MCF 10A (cell line): Measurements from ENCODE around the gene RPS18. TPM values are rescaled to one million over a fixed set of nuclear protein-coding genes. Genes with fewer than 3 reads are reported as not detected.

Experiments used
- BruUV-seq: library from RNA; stranded (reverse); fragments of 400-500 nt; replicated peaks from 2 replicates; lab custom pipeline; 2021; lab: Mats Ljungman, UMichigan
- CTCF ChIA-PET: fragments of 300-600 bp; sonication (Branson Sonifier 250); formaldehyde crosslinking; extraction: SDS; loops from one replicate; lab custom pipeline; 2021; ENCODE audit warnings: antibody characterized with exemption, inconsistent platforms; lab: Yijun Ruan, JAX
- POLR2A ChIA-PET: fragments of 300-600, 350-650 bp; sonication (Branson Sonifier 250); formaldehyde crosslinking; extraction: SDS; loops from one replicate; lab custom pipeline; 2020; ENCODE audit warnings: antibody characterized with exemption, inconsistent platforms; lab: Yijun Ruan, JAX
- DNase-seq: peaks from one replicate; pipeline ENCODE4 v3.0.0-alpha.2; 2018; ENCODE audit not compliant: unreplicated experiment
- H3K27ac Mint-ChIP-seq: one replicate; pipeline ENCODE4 v1.8.0; 2022; ENCODE audit warnings: mild to moderate bottlenecking, low read depth, mixed read lengths; ENCODE audit not compliant: unreplicated experiment
- H3K27me3 Mint-ChIP-seq: one replicate; pipeline ENCODE4 v1.8.0; 2022; ENCODE audit warnings: mixed read lengths; ENCODE audit not compliant: insufficient read depth, unreplicated experiment
- H3K36me3 Mint-ChIP-seq: one replicate; pipeline ENCODE4 v1.8.0; 2022; ENCODE audit warnings: mild to moderate bottlenecking, moderate library complexity, mixed read lengths; ENCODE audit not compliant: insufficient read depth, unreplicated experiment
- H3K4me1 Mint-ChIP-seq: one replicate; pipeline ENCODE4 v1.8.0; 2022; ENCODE audit warnings: mixed read lengths; ENCODE audit not compliant: insufficient read depth, unreplicated experiment
- H3K4me3 Mint-ChIP-seq: one replicate; pipeline ENCODE4 v1.8.0; 2022; ENCODE audit warnings: mild to moderate bottlenecking, moderate library complexity, mixed read lengths; ENCODE audit not compliant: unreplicated experiment
- H3K9me3 Mint-ChIP-seq: one replicate; pipeline ENCODE4 v1.8.0; 2022; ENCODE audit warnings: mixed read lengths; ENCODE audit not compliant: unreplicated experiment
- CTCF ChIP-seq: fragments of 200-600 bp; IDR thresholded peaks from one replicate; pipeline ENCODE4 v1.8.0; 2022; ENCODE audit warnings: antibody characterized with exemption, mild to moderate bottlenecking; ENCODE audit not compliant: unreplicated experiment
- intact Hi-C: fragments of 100-400 bp; cut with micrococcal nuclease; formaldehyde crosslinking; loops from 2 replicates; pipeline ENCODE4 v1.14.1; 2022
- total RNA-seq: library from RNA; stranded (reverse); gene quantifications from 2 replicates; pipeline ENCODE4 v1.2.3, GENCODE V29; 2022

Gene RPS18
- total RNA-seq, 1 experiment from 2014 or later, result 4,063 TPM

- POLR2A ChIA-PET, result no interaction called here
- Mint-ChIP-seq H3K4me3 (no peak overlapping the region), H3K27ac (no peak overlapping the region), H3K4me1 (no peaks in the 10 kb centered on the region), H3K36me3 (no peaks in the 10 kb centered on the region), H3K27me3 (peaks cover 59% of the 10 kb centered on the region), H3K9me3 (no peaks in the 10 kb centered on the region)
- intact Hi-C loops, result no loop called here
- no TSS peak for BruUV-seq
- DNase-seq, result no peak
- TF ChIP-seq CTCF, result no peak
- CTCF ChIA-PET, result interaction anchor here (0.6 to 1.5 kb wide), 4 partner anchors 8 to 87 kb away, joined by 3 to 5 read pairs (median 4); no protein-coding TSS in a partner anchor
Observed at GRCh38 chr6:33236328-33236727, 35.5 kb upstream of the RPS18 start.

GRCh38 chr6:33236852-33237251 is 35.0 kb upstream of the RPS18 start:
- Mint-ChIP-seq H3K4me3 (no peak overlapping the region), H3K27ac (no peak overlapping the region)
- CTCF ChIA-PET, result interaction anchor here (0.6 to 0.7 kb wide), 2 partner anchors 8 to 304 kb away, joined by 3 to 5 read pairs; no protein-coding TSS in a partner anchor

GRCh38 chr6:33237741-33238140 is 34.1 kb upstream of the RPS18 start:
- Mint-ChIP-seq H3K27me3 (peaks cover 57% of the 10 kb centered on the region), H3K4me3 (no peak overlapping the region), H3K36me3 (no peaks in the 10 kb centered on the region), H3K4me1 (no peaks in the 10 kb centered on the region), H3K9me3 (no peaks in the 10 kb centered on the region), H3K27ac (no peak overlapping the region)
- intact Hi-C loops, result no loop called here
- ChIA-PET CTCF (interaction anchor here (0.8 to 1.1 kb wide), 2 partner anchors 41 to 108 kb away, joined by 3 read pairs; no protein-coding TSS in a partner anchor), POLR2A (interaction anchor here (1.0 to 1.4 kb wide), 2 partner anchors 16 to 34 kb away, joined by 4 to 5 read pairs; partner anchors contain the start of gene VPS52)
- BruUV-seq, result no TSS peak
- DNase-seq, result no peak
- no peak for TF ChIP-seq CTCF

More at GRCh38 chr6:33236852-33237251, 35.0 kb upstream of the RPS18 start:
- POLR2A ChIA-PET, result no interaction called here
- no peak for DNase-seq
- no peak for TF ChIP-seq CTCF
- no peaks in the 10 kb centered on the region for H3K4me1 Mint-ChIP-seq
- BruUV-seq, result no TSS peak
- no peaks in the 10 kb centered on the region for H3K36me3 Mint-ChIP-seq
- no peaks in the 10 kb centered on the region for H3K9me3 Mint-ChIP-seq
- intact Hi-C loops, result no loop called here
- H3K27me3 Mint-ChIP-seq, result peaks cover 56% of the 10 kb centered on the region

- Mint-ChIP-seq H3K4me3 (no peak overlapping the region), H3K4me1 (no peaks in the 10 kb centered on the region), H3K9me3 (no peaks in the 10 kb centered on the region), H3K27ac (no peak overlapping the region), H3K36me3 (no peaks in the 10 kb centered on the region), H3K27me3 (peaks cover 46% of the 10 kb centered on the region)
- DNase-seq, result no peak
- ChIA-PET CTCF (no interaction called here), POLR2A (no interaction called here)
- intact Hi-C loops, result no loop called here
- BruUV-seq, result no TSS peak
- no peak for TF ChIP-seq CTCF
Observed at GRCh38 chr6:33241968-33242367, 29.9 kb upstream of the RPS18 start.
